Upper lobe of left lung (tissue), 4 donors: ENCODE measurements around the gene ARFGEF3.

ENCODE experiments used
- POLR2A ChIP-seq, 4 donors: fragments of 450-650 bp; IDR thresholded peaks; one replicate each; pipeline ENCODE4 v1.5.1; 2016 to 2017; ENCODE audit warnings: antibody characterized with exemption in 4 of 4, mild to moderate bottlenecking in 2 of 4
- TF ChIP-seq, protein P1 (sequence below), 6 experiments: fragments of 450-650 bp in 4 of 6; fragments of 200-600 bp in 2 of 6; sonication (generic) in 2 of 6; IDR thresholded peaks; one replicate each; pipeline ENCODE4 v1.5.1; 2016 to 2019; ENCODE audit warnings: antibody characterized with exemption in 6 of 6

DNA sequence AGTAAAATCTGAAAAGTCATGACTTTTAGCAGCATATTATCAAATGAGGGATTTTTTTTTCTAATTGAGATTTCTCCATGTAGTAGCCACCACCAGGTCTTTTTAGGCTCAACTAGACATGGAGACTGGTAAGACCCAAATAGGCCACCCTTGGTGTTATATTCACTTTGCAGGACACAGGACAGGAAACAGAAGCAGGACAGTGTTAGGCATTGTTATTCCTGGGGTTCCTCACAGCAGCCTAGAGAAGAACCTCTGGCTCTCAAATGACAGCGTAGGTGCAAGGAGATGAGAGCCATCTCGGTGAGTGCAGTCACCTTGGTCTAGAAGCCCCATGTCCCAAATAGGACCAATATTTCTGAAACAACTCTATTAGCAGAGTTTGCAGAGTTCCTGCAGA, 75.7 kb downstream of the ARFGEF3 start:
- TF ChIP-seq POLR2A (IDR thresholded peaks at IDR 0.05), result no peak
- TF ChIP-seq, protein P1, sequence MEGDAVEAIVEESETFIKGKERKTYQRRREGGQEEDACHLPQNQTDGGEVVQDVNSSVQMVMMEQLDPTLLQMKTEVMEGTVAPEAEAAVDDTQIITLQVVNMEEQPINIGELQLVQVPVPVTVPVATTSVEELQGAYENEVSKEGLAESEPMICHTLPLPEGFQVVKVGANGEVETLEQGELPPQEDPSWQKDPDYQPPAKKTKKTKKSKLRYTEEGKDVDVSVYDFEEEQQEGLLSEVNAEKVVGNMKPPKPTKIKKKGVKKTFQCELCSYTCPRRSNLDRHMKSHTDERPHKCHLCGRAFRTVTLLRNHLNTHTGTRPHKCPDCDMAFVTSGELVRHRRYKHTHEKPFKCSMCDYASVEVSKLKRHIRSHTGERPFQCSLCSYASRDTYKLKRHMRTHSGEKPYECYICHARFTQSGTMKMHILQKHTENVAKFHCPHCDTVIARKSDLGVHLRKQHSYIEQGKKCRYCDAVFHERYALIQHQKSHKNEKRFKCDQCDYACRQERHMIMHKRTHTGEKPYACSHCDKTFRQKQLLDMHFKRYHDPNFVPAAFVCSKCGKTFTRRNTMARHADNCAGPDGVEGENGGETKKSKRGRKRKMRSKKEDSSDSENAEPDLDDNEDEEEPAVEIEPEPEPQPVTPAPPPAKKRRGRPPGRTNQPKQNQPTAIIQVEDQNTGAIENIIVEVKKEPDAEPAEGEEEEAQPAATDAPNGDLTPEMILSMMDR (IDR thresholded peaks at IDR 0.05), result no peak
